NCI-H1436 treated with DMSO at 0.1 percent for 48 hours (cell line): ENCODE results near the gene MTUS2.

ENCODE experiments used
- DNase-seq: peaks from one replicate; lab custom pipeline; 2025; lab: John Stamatoyannopoulos, UW

Gene MTUS2

GRCh38 chr13:28859069-28859468 is 38.9 kb downstream of the MTUS2 start:
- no peak for DNase-seq

GRCh38 chr13:28859717-28860116 is 39.6 kb downstream of the MTUS2 start:
- no peak for DNase-seq

GRCh38 chr13:28864544-28864943 is 44.4 kb downstream of the MTUS2 start:
- DNase-seq, result no peak

GRCh38 chr13:28865149-28865744 is 45.1 kb downstream of the MTUS2 start:
- no peak for DNase-seq

GRCh38 chr13:28865951-28866350 is 45.8 kb downstream of the MTUS2 start:
- DNase-seq, result no peak

GRCh38 chr13:28866932-28867331 is 46.8 kb downstream of the MTUS2 start:
- no peak for DNase-seq

GRCh38 chr13:28867564-28867963 is 47.4 kb downstream of the MTUS2 start:
- DNase-seq, result no peak

GRCh38 chr13:28872427-28873176 is 52.5 kb downstream of the MTUS2 start:
- no peak for DNase-seq

GRCh38 chr13:28875846-28876615 is 55.9 kb downstream of the MTUS2 start:
- no peak for DNase-seq

- DNase-seq, result no peak
These were observed 57.3 kb downstream of the MTUS2 start for GRCh38 chr13:28877408-28877807.

- no peak for DNase-seq
These were observed 65.0 kb downstream of the MTUS2 start for GRCh38 chr13:28885181-28885580.

GRCh38 chr13:28889086-28889732 is 69.1 kb downstream of the MTUS2 start:
- no peak for DNase-seq

GRCh38 chr13:28890712-28891111 is 70.6 kb downstream of the MTUS2 start:
- no peak for DNase-seq

- no peak for DNase-seq
These were observed 97.9 kb downstream of the MTUS2 start for GRCh38 chr13:28918030-28918429.

GRCh38 chr13:28922341-28922740 is 102.2 kb downstream of the MTUS2 start:
- no peak for DNase-seq

GRCh38 chr13:28935104-28935503 is 115.0 kb downstream of the MTUS2 start:
- DNase-seq, result no peak

GRCh38 chr13:28942906-28943305 is 122.8 kb downstream of the MTUS2 start:
- no peak for DNase-seq

- DNase-seq, result no peak
These were observed 133.7 kb downstream of the MTUS2 start for GRCh38 chr13:28953714-28954418.

- DNase-seq, result no peak
These were observed 134.2 kb downstream of the MTUS2 start for GRCh38 chr13:28954419-28954725.

GRCh38 chr13:28954810-28955209 is 134.7 kb downstream of the MTUS2 start:
- DNase-seq, result no peak

GRCh38 chr13:28955264-28955966 is 135.3 kb downstream of the MTUS2 start:
- no peak for DNase-seq
